ENCODE data around the gene SUMO3. TPM values are rescaled to one million over a fixed set of nuclear protein-coding genes. Genes with fewer than 3 reads are reported as not detected.
A peak's percentile ranks its signal among the peaks of the same experiment; 100 is the strongest.

The SUMO3 gene
- total and polyA plus RNA-seq, 2 of the 8 experiments (the other 6 are each of a cell fraction or from before 2014, with no cell fraction given) = 96.8 to 101 TPM

DNA sequence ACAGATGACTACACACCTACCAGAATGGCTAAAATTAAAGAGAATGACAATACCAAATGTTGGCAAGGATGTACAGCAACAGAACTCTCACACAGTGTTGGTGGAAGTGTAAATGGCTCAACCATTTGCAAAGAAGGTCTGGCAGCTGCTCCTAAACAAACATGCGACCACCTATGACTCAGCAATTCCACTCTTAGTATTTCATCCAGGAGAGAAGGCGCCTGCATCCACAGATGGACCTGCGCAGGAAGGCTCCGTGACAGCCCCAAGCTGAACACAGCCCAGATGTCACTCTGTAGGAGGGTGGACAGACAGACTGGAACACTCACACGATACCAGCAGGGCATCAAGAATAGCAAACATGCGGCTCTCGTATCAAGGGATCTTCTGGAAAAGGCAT, 48.9 kb upstream of the SUMO3 start:
- no peak overlapping the region for H4K5ac ChIP-seq (ENCODE audit: insufficient read length, low read depth, low read length)
- H3K79me2 ChIP-seq (ENCODE audit: control insufficient read depth in 1 of 2, insufficient read depth in 2 of 2, low read length in 2 of 2) = peaks cover 47 to 97% of the 10 kb centered on the region in 2 experiments
- H4K91ac ChIP-seq (replicated peaks; ENCODE audit: insufficient read length, low read length) = no peak overlapping the region
- H2BK20ac ChIP-seq (ENCODE audit: low read length) = no peak overlapping the region
- no peak overlapping the region for H2AK5ac ChIP-seq (ENCODE audit: low read depth, low read length)
- no peak overlapping the region for H3K18ac ChIP-seq (ENCODE audit: extremely low read depth, low read length)
- H3K9me3 ChIP-seq (ENCODE audit: insufficient read depth in 2 of 2, low read depth in 1 of 2, low read length in 1 of 2) = no peaks in the 10 kb centered on the region
- H3K79me1 ChIP-seq (ENCODE audit: low read depth, low read length) = peaks cover 30% of the 10 kb centered on the region
- peaks cover 6% of the 10 kb centered on the region; the same call in 1 of the 2 replicates for H3K23me2 ChIP-seq (ENCODE audit: low read depth, low read length)
- FAIRE-seq (no peak), DNase-seq (ENCODE audit: low read depth in 1 of 2, low spot score in 2 of 2) (no peak)
- H2BK5ac ChIP-seq (ENCODE audit: low read depth, low read length) = peak overlapping the region; percentile 75; the same call in 1 of the 2 replicates
- H3K23ac ChIP-seq (ENCODE audit: insufficient read length) = no peak overlapping the region
- no peak overlapping the region for H3K27ac ChIP-seq (ENCODE audit: low read depth, low read length)
- no peak overlapping the region for H3K14ac ChIP-seq (ENCODE audit: insufficient read length)
- peak overlapping the region in 1 of 2 experiments; percentile 26; a peak in 1 of 4 replicates for H3K4me2 ChIP-seq (ENCODE audit: insufficient read depth in 1 of 2, low read depth in 2 of 2, low read length in 2 of 2)
- TF ChIP-seq MAFK (IDR thresholded peaks at IDR 0.05; ENCODE audit: low read depth, low read length) = peak; percentile 62; the same call in 1 of the 2 replicates
- peak; percentile 82 for TF ChIP-seq BACH1 (IDR thresholded peaks at IDR 0.05; ENCODE audit: low read length)
- no peak for TF ChIP-seq RAD21 (IDR thresholded peaks at IDR 0.05 in 1 of 2, conservative IDR thresholded peaks at IDR 0.05 in 1 of 2; ENCODE audit: low read depth in 2 of 2, low read length in 2 of 2)
- H3K56ac ChIP-seq (replicated peaks; ENCODE audit: insufficient read length, low read depth, low read length) = no peak overlapping the region
- no peak overlapping the region for H3K4ac ChIP-seq (replicated peaks; ENCODE audit: insufficient read length, low read depth, low read length)
- H2BK15ac ChIP-seq (ENCODE audit: low read length) = no peak overlapping the region
- no peak overlapping the region for H4K8ac ChIP-seq (ENCODE audit: extremely low read depth, insufficient read depth, low read length)
- no peak overlapping the region for H2BK12ac ChIP-seq (ENCODE audit: low read depth, low read length)
- H4K20me1 ChIP-seq (replicated peaks in 1 of 2; ENCODE audit: control insufficient read depth in 1 of 2, insufficient read depth in 2 of 2, low read length in 2 of 2) = peaks cover 25 to 56% of the 10 kb centered on the region in 2 experiments
- no peak overlapping the region for H3K4me3 ChIP-seq (ENCODE audit: extremely low read depth in 1 of 4, insufficient read depth in 2 of 4, low read depth in 3 of 4, low read length in 4 of 4)
- peaks cover 5 to 9% (median 7%) of the 10 kb centered on the region in 4 experiments; a peak in 7 of 8 replicates for H3K36me3 ChIP-seq (ENCODE audit: control insufficient read depth in 2 of 4, insufficient read depth in 4 of 4, low read length in 3 of 4)
- H3K9ac ChIP-seq (replicated peaks in 1 of 4; ENCODE audit: extremely low read depth in 1 of 4, low read depth in 3 of 4, low read length in 3 of 4) = 0 out of 7 replicates have a peak overlapping the region, but pooled peaks of 1 of the 4 experiments have one; percentile 14
- H2BK120ac ChIP-seq (replicated peaks; ENCODE audit: low read depth, low read length) = no peak overlapping the region
- ChIA-PET POLR2A (ENCODE audit: partially characterized antibody) (no interaction called here), CTCF (ENCODE audit: partially characterized antibody) (interaction anchor here (0.7 kb wide), 1 partner anchor 1203 kb away, joined by 3 read pairs; no protein-coding TSS in a partner anchor)
- no peak overlapping the region for H2AFZ ChIP-seq (ENCODE audit: low read length)
- 85% methylated on average over 7 of the region's 7 CpGs; no CpG with 5 or more reads in 1 of the 2 experiments for WGBS, 2 experiments (ENCODE audit: extremely low coverage in 1 of 2, insufficient coverage in 1 of 2, insufficient read length in 1 of 2, insufficient replicate concordance in 2 of 2, low coverage in 1 of 2, low lambda C conversion rate in 2 of 2, missing lambda C conversion rate in 1 of 2)
- peaks cover 0 to 16% (median 9%) of the 10 kb centered on the region in 4 experiments; a peak in 5 of 7 replicates for H3K4me1 ChIP-seq (replicated peaks in 1 of 4; ENCODE audit: control insufficient read depth in 3 of 4, insufficient read depth in 4 of 4, low read length in 3 of 4)
- no peaks in the 10 kb centered on the region; a peak in 1 of 7 replicates for H3K27me3 ChIP-seq (replicated peaks in 1 of 4; ENCODE audit: control insufficient read depth in 3 of 4, extremely low read depth in 1 of 4, insufficient read depth in 3 of 4, low read length in 3 of 4)
